ENCODE data around the gene HIVEP3. TPM values are rescaled to one million over a fixed set of nuclear protein-coding genes. Genes with fewer than 3 reads are reported as not detected.

HIVEP3 gene
- total RNA-seq, 6 experiments from 2014 or later: 1.4 to 3.9 (median 2.2) TPM

GRCh38 chr1:41496080-41497055 lies 422.4 kb downstream of the HIVEP3 start:
- WGBS (ENCODE audit: insufficient coverage, low coverage, low lambda C conversion rate, missing lambda C conversion rate): 100% methylated on average over 1 of the region's 74 CpGs

GRCh38 chr1:41495210-41495948 lies 423.3 kb downstream of the HIVEP3 start:
- intact Hi-C loops (cut with DNase I): no loop called here
- no peak overlapping the region for H3K4me3 ChIP-seq
- WGBS (ENCODE audit: insufficient coverage, low coverage, low lambda C conversion rate, missing lambda C conversion rate): 35% methylated on average over 8 of the region's 19 CpGs
- H3K36me3 ChIP-seq: no peaks in the 10 kb centered on the region
- DNase-seq (peak in 1 of 3 donors; percentile 44), ATAC-seq (no peak)
- H3K4me1 ChIP-seq: peaks cover 0 to 10% (median 5%) of the 10 kb centered on the region in 4 donors
- no peaks in the 10 kb centered on the region for H3K9me3 ChIP-seq
- H3K27me3 ChIP-seq: no peaks in the 10 kb centered on the region
- TF ChIP-seq, protein P1, sequence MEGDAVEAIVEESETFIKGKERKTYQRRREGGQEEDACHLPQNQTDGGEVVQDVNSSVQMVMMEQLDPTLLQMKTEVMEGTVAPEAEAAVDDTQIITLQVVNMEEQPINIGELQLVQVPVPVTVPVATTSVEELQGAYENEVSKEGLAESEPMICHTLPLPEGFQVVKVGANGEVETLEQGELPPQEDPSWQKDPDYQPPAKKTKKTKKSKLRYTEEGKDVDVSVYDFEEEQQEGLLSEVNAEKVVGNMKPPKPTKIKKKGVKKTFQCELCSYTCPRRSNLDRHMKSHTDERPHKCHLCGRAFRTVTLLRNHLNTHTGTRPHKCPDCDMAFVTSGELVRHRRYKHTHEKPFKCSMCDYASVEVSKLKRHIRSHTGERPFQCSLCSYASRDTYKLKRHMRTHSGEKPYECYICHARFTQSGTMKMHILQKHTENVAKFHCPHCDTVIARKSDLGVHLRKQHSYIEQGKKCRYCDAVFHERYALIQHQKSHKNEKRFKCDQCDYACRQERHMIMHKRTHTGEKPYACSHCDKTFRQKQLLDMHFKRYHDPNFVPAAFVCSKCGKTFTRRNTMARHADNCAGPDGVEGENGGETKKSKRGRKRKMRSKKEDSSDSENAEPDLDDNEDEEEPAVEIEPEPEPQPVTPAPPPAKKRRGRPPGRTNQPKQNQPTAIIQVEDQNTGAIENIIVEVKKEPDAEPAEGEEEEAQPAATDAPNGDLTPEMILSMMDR (IDR thresholded peaks at IDR 0.05): peak in 2 of 4 donors; percentile 7 to 20
- no peak for TF ChIP-seq POLR2A (IDR thresholded peaks at IDR 0.05)
- H3K27ac ChIP-seq: no peak overlapping the region

More at GRCh38 chr1:41496080-41497055, 422.4 kb downstream of the HIVEP3 start:
- DNase-seq (peak; percentile 66 to 82 (median 70)), ATAC-seq (peak; percentile 64 to 77 (median 75))
- H3K36me3 ChIP-seq: no peaks in the 10 kb centered on the region
- no peaks in the 10 kb centered on the region for H3K27me3 ChIP-seq
- TF ChIP-seq POLR2A (IDR thresholded peaks at IDR 0.05): peak; percentile 79
- TF ChIP-seq, protein P1 (IDR thresholded peaks at IDR 0.05): peak in 1 of 4 donors; percentile 6
- H3K4me3 ChIP-seq: peak overlapping the region; percentile 18 to 34 (median 31)
- H3K9me3 ChIP-seq: no peaks in the 10 kb centered on the region
- intact Hi-C loops (cut with DNase I): no loop called here
- H3K27ac ChIP-seq: peak overlapping the region in 2 of 3 donors; percentile 18 to 31
- H3K4me1 ChIP-seq: peaks cover 0 to 10% (median 5%) of the 10 kb centered on the region in 4 donors

GRCh38 chr1:41494351-41495209 lies 424.1 kb downstream of the HIVEP3 start:
- no peak overlapping the region for H3K4me3 ChIP-seq
- intact Hi-C loops (cut with DNase I): no loop called here
- no peak overlapping the region for H3K27ac ChIP-seq
- H3K36me3 ChIP-seq: no peaks in the 10 kb centered on the region
- peaks cover 0 to 10% (median 5%) of the 10 kb centered on the region in 4 donors for H3K4me1 ChIP-seq
- ATAC-seq (no peak), DNase-seq (peak in 1 of 3 donors; percentile 35)
- WGBS (ENCODE audit: insufficient coverage, low coverage, low lambda C conversion rate, missing lambda C conversion rate): 69% methylated on average over 10 of the region's 17 CpGs
- H3K9me3 ChIP-seq: no peaks in the 10 kb centered on the region
- TF ChIP-seq, protein P1 (IDR thresholded peaks at IDR 0.05): no peak
- TF ChIP-seq POLR2A (IDR thresholded peaks at IDR 0.05): no peak
- no peaks in the 10 kb centered on the region for H3K27me3 ChIP-seq

Data from right lobe of liver (tissue), 6 donors.